HuH-7.5 (cell line): ENCODE data around the gene HSD17B11.
"Not testable (repeated sequence)": the region's sequence is repeated elsewhere in the genome, so short reads cannot be mapped to it uniquely, and the experiment has no call there.

Experiments used
- DNase-seq: peaks from one replicate; pipeline ENCODE4 v3.0.0; 2011; ENCODE audit warnings: low spot score

The HSD17B11 gene

GRCh38 chr4:87305562-87305961 is 85.4 kb downstream of the HSD17B11 start:
- no peak for DNase-seq

DNA sequence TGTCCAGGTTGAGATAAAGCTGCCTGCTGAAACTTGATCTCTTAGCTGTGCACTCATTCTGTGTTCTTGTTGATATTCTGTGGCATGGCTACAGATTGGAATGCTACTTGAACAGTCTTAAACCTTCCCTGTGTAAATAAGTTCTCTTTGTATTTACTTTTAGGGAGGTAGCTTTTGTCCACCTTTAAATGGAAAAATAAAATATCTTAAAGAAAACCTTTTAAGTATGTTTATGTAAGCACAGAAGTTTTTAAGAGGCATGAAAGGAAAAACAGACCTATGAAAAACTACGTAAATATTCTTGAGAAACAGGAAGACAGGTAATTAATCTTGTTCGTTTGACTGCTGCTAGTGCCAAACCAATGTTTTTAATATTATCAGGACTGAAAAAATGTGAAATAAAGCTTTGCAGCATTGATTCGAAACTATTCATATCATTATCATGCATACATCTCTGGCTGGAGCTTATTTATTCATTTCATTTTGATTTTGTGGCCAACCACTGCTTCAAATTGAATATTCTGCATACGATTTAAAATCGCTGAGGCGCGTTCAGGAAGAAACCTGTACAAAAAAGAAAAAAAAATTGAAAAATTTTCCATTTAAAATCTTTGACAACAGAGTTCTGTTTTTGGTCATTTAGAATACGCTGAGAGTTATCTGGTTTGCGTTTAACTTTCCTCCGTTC is 86.1 kb downstream of the HSD17B11 start:
- DNase-seq: no peak

- DNase-seq: no peak
Measured at GRCh38 chr4:87299898-87300297, 91.1 kb downstream of the HSD17B11 start.

GRCh38 chr4:87298362-87298761 is 92.6 kb downstream of the HSD17B11 start:
- DNase-seq: no peak

DNA sequence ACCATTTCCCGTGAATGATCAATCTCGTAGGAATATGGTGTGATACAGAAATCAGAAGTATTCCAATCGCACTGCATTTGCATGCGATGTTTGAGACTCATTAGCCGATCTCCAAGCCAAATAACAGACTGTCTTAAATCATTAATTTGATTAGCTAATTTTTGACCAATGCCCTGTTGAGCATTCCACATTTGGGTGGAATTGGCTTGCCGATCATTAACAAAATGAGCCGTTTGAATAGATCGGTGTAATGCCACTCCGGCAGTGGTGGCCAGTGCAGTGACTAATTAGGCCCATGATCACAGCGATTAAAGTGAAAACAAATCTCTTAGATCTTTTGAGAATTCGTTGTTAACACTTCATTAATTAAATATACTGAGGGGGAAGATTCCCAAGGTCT is 96.1 kb downstream of the HSD17B11 start:
- DNase-seq: not testable (repeated sequence)

DNA sequence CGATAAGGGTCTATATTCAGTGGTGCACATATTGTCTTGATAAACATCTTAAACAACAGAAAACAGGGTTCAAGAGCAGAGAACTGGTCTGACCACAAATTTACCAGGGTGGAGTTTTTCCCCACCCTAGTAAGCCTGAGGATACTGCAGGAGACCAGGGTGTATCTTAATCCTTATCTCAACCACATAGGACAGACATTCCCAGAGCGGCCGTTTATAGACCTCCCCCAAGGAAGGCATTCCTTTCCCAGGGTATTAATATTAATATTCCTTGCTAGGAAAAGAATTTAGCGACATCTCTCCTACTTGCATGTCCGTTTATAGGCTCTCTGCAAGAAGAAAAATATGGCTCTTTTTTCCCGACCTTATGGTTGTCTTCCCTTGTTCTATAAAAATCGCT is 97.1 kb downstream of the HSD17B11 start:
- DNase-seq: not testable (repeated sequence)

DNA sequence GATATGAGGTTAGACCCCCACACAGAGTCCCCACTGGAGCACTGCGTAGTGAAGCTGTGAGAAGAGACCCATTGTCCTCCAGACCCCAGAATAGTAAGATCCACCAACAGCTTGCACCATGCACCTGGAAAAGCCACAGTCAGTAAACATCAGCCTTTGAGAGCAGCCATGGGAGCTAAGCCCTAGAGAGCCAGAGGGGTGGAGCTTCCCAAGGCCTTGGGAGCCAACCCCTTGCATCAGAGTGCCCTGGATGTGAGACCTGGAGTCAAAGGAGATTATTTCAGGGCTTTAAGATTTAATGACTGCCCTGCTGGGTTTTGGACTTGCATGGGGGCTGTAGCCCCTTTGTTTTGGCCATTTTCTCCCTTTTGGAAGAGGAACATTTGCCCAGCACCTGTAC is 104.0 kb downstream of the HSD17B11 start:
- no peak for DNase-seq
